Loucy (cell line): ENCODE data around the gene GPHA2.

Experiments used
- H2AFZ ChIP-seq: fragments of 200-600 bp; sonication (generic); 2 replicates; pipeline ENCODE4 v1.6.0; 2016; ENCODE audit warnings: antibody characterized with exemption, mild to moderate bottlenecking, low read length, moderate library complexity
- H3F3A ChIP-seq: fragments of 200-600 bp; 2 replicates; pipeline ENCODE4 v1.6.0; 2016; ENCODE audit warnings: antibody characterized with exemption, low read depth, mild to moderate bottlenecking
- H3K27me3 ChIP-seq: fragments of 200-600 bp; sonication (generic); 2 replicates; pipeline ENCODE4 v1.6.1; 2014; ENCODE audit warnings: low read length, mild to moderate bottlenecking; ENCODE audit not compliant: insufficient read depth, poor library complexity, severe bottlenecking
- H3K36me3 ChIP-seq: fragments of 200-600 bp; sonication (generic); 2 replicates; pipeline ENCODE4 v1.6.1; 2016; ENCODE audit warnings: low read length; ENCODE audit not compliant: insufficient read depth
- H3K4me1 ChIP-seq: fragments of 200-600 bp; sonication (generic); 2 replicates; pipeline ENCODE4 v1.5.1; 2014; ENCODE audit warnings: low read length, mild to moderate bottlenecking; ENCODE audit not compliant: insufficient read depth, poor library complexity, severe bottlenecking
- H3K4me2 ChIP-seq: fragments of 200-600 bp; sonication (generic); 2 replicates; pipeline ENCODE4 v1.6.0; 2014; ENCODE audit warnings: antibody characterized with exemption, low read length, low read depth, mild to moderate bottlenecking; ENCODE audit not compliant: poor library complexity, severe bottlenecking
- H3K4me3 ChIP-seq: fragments of 200-600 bp; sonication (generic); 2 replicates; pipeline ENCODE4 v1.5.1; 2014; ENCODE audit warnings: low read length, mild to moderate bottlenecking, mixed read lengths; ENCODE audit not compliant: poor library complexity, severe bottlenecking
- H3K79me2 ChIP-seq: fragments of 200-600 bp; sonication (generic); 2 replicates; pipeline ENCODE4 v1.6.1; 2014; ENCODE audit warnings: low read length; ENCODE audit not compliant: insufficient read depth
- H3K9ac ChIP-seq: fragments of 200-600 bp; sonication (generic); 2 replicates; pipeline ENCODE4 v1.6.0; 2014; ENCODE audit warnings: mild to moderate bottlenecking, low read depth, low read length, moderate library complexity; ENCODE audit not compliant: poor library complexity, severe bottlenecking
- H3K9me2 ChIP-seq: fragments of 200-600 bp; sonication (generic); replicated peaks from 2 replicates; pipeline ENCODE4 v1.6.1; 2016; ENCODE audit warnings: low read depth, low read length, mixed read lengths
- H3K9me3 ChIP-seq: fragments of 200-600 bp; sonication (generic); 2 replicates; pipeline ENCODE4 v1.6.1; 2014; ENCODE audit warnings: mild to moderate bottlenecking, antibody characterized with exemption, low read length, low read depth; ENCODE audit not compliant: insufficient read depth
- H4K20me1 ChIP-seq: fragments of 200-600 bp; sonication (generic); 2 replicates; pipeline ENCODE4 v1.6.0; 2014; ENCODE audit warnings: antibody characterized with exemption, low read length, mild to moderate bottlenecking; ENCODE audit not compliant: insufficient read depth, poor library complexity, severe bottlenecking
- EZH2phosphoT487 ChIP-seq: fragments of 200-600 bp; IDR thresholded peaks from 2 replicates; pipeline ENCODE4 v1.6.1; 2018; ENCODE audit warnings: antibody characterized with exemption, mild to moderate bottlenecking, moderate library complexity, borderline replicate concordance
- TF ChIP-seq, protein P1 (sequence below): fragments of 200-600 bp; sonication (generic); conservative IDR thresholded peaks from 2 replicates; pipeline ENCODE4 v1.5.1; 2014; ENCODE audit warnings: mild to moderate bottlenecking, antibody characterized with exemption, low read length

GPHA2 gene

DNA sequence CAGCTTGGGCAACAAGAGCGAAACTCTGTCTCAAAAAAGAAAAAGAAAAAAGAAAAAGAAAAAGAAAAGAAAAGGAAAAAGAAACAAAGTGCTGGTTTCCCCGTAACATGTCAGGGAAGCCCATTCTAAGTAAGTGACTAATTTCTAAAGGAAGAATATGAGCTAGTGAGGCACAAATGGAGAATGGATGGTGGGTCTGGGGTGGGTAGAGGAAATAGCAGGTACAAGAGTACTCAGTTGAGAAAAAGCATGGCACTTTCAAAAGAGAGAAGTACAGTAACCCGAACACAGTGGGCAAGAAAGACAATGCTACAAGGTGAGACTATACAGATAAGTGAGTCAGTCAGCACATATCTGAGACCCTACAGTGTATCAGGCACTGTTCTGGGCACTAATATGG lies 31.7 kb upstream of the GPHA2 start:
- no peaks in the 10 kb centered on the region for H3K27me3 ChIP-seq
- H3K4me2 ChIP-seq: no peak overlapping the region
- no peak overlapping the region for H3K4me3 ChIP-seq
- no peaks in the 10 kb centered on the region for H3K36me3 ChIP-seq
- no peaks in the 10 kb centered on the region for H4K20me1 ChIP-seq
- TF ChIP-seq, protein P1, sequence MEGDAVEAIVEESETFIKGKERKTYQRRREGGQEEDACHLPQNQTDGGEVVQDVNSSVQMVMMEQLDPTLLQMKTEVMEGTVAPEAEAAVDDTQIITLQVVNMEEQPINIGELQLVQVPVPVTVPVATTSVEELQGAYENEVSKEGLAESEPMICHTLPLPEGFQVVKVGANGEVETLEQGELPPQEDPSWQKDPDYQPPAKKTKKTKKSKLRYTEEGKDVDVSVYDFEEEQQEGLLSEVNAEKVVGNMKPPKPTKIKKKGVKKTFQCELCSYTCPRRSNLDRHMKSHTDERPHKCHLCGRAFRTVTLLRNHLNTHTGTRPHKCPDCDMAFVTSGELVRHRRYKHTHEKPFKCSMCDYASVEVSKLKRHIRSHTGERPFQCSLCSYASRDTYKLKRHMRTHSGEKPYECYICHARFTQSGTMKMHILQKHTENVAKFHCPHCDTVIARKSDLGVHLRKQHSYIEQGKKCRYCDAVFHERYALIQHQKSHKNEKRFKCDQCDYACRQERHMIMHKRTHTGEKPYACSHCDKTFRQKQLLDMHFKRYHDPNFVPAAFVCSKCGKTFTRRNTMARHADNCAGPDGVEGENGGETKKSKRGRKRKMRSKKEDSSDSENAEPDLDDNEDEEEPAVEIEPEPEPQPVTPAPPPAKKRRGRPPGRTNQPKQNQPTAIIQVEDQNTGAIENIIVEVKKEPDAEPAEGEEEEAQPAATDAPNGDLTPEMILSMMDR: no peak
- TF ChIP-seq EZH2phosphoT487: no peak
- H3K79me2 ChIP-seq: no peaks in the 10 kb centered on the region
- H3K9ac ChIP-seq: no peak overlapping the region
- no peaks in the 10 kb centered on the region for H3K9me3 ChIP-seq
- H3K9me2 ChIP-seq: no peaks in the 10 kb centered on the region
- no peaks in the 10 kb centered on the region for H3K4me1 ChIP-seq
- no peaks in the 10 kb centered on the region for H3F3A ChIP-seq
- H2AFZ ChIP-seq: no peak overlapping the region

DNA sequence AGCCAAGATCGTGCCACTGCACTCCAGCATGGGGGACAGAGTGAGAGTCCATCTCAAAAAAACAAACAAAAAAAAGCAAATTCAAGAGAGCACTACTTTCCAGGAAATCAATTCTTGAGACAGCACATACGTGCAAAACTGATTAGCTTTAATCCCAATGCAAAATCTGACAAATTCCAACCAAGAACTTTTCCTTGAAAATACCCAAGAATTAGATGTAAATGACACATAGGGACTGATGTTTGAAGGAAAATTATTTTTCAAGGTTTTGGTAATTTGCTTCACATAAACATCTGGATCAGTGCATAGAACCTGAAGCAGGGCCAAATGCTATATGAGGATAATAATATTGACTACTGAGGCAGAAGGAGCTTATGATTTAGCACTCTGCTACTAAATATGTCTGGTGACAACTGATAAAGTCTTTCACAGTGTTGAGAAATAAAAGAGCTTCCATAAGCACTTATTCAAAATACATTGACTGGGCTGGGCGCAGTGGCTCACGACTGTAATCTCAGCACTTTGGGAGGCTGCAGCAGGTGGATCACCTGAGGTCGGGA lies 27.5 kb upstream of the GPHA2 start:
- H3K79me2 ChIP-seq: no peaks in the 10 kb centered on the region
- no peak for TF ChIP-seq EZH2phosphoT487
- TF ChIP-seq, protein P1: no peak
- no peaks in the 10 kb centered on the region for H3K27me3 ChIP-seq
- H3K9me2 ChIP-seq: no peaks in the 10 kb centered on the region
- H2AFZ ChIP-seq: no peak overlapping the region
- H3K9ac ChIP-seq: no peak overlapping the region
- no peak overlapping the region for H3K4me3 ChIP-seq
- H3K36me3 ChIP-seq: no peaks in the 10 kb centered on the region
- H3K4me2 ChIP-seq: no peak overlapping the region
- H3F3A ChIP-seq: no peaks in the 10 kb centered on the region
- no peaks in the 10 kb centered on the region for H3K9me3 ChIP-seq
- H4K20me1 ChIP-seq: no peaks in the 10 kb centered on the region
- H3K4me1 ChIP-seq: no peaks in the 10 kb centered on the region

DNA sequence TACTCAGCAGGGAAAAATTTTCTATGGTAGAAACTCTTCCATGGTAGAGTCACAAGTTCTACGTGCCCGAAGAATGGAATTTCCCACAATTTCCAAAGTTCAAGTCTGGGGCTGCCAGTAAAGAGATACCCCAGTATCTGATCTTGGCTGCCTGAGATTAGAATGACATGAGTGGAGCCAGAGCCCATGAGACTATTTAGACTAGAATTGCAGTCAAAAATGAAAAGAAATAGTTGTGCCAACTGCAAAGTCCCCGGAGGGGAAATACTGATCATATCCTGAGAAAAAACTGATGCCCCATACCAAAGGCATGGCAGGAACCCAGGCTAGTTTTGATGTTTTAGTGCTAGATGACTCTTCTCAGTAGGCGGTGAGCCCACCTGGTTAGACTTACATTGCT lies 25.0 kb upstream of the GPHA2 start:
- Histone ChIP-seq H3K4me2 (no peak overlapping the region), H3F3A (no peaks in the 10 kb centered on the region), H3K36me3 (no peaks in the 10 kb centered on the region), H3K27me3 (no peaks in the 10 kb centered on the region), H3K4me1 (no peaks in the 10 kb centered on the region), H3K9me3 (no peaks in the 10 kb centered on the region), H2AFZ (no peak overlapping the region), H3K79me2 (no peaks in the 10 kb centered on the region), H3K4me3 (no peak overlapping the region), H3K9me2 (no peaks in the 10 kb centered on the region), H4K20me1 (no peaks in the 10 kb centered on the region), H3K9ac (no peak overlapping the region)
- no peak for TF ChIP-seq EZH2phosphoT487
- TF ChIP-seq, protein P1: no peak
